HG03066 (cell line): Measurements from ENCODE around the gene LRPAP1.

ENCODE experiments used
- ATAC-seq: cut with Tn5 transposase; IDR thresholded peaks from one replicate; pipeline ENCODE4 v1.9.1; 2021; ENCODE audit warnings: low read depth; ENCODE audit not compliant: unreplicated experiment

The LRPAP1 gene

GRCh38 chr4:3489451-3489962 lies 42.7 kb downstream of the LRPAP1 start:
- no peak for ATAC-seq

- ATAC-seq, result no peak
These were observed 43.4 kb downstream of the LRPAP1 start for GRCh38 chr4:3488820-3489219.

GRCh38 chr4:3487861-3488260 lies 44.4 kb downstream of the LRPAP1 start:
- ATAC-seq, result no peak

GRCh38 chr4:3486541-3487540 lies 45.4 kb downstream of the LRPAP1 start:
- no peak for ATAC-seq

- ATAC-seq, result no peak
These were observed 46.2 kb downstream of the LRPAP1 start for GRCh38 chr4:3485886-3486540.

DNA sequence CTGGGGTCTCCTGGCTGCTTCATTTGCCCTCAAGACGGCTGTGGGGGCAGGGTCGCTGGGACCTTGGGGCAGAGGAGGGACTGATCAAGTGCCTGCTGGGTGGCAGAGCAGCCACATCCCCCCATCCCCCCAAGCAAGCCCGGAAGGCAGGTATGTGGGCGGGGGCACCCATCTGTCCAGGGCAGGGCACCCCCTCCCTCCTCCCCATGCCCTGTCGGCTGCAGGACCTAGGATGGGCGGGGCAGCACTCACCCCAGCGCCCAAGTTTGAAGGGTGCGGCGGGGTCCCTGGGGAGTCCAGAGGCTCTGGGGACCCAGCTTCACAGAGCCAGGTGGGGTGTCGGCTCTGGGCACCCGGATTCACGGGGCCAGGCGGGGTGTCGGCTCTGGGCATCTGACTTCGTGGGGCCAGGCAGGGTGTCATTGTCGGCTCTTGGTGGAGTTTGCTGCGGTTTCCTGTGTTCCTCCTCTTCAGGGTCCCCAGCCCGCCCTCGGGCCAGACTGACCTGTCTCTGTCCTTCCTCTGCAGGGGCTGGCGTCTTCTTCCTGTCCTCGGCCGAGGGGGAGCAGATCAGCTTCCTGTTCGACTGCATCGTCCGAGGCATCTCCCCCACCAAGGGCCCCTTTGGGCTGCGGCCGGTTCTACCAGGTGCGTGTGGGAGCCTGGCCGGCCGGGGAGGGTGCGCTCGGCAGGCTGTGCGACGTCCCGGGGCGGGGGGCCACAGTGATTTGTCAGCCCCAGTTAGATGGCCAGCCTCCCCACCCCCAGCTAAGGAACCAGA lies 47.0 kb downstream of the LRPAP1 start:
- ATAC-seq, result no peak

- no peak for ATAC-seq
These were observed 47.9 kb downstream of the LRPAP1 start for GRCh38 chr4:3484057-3484973.

DNA sequence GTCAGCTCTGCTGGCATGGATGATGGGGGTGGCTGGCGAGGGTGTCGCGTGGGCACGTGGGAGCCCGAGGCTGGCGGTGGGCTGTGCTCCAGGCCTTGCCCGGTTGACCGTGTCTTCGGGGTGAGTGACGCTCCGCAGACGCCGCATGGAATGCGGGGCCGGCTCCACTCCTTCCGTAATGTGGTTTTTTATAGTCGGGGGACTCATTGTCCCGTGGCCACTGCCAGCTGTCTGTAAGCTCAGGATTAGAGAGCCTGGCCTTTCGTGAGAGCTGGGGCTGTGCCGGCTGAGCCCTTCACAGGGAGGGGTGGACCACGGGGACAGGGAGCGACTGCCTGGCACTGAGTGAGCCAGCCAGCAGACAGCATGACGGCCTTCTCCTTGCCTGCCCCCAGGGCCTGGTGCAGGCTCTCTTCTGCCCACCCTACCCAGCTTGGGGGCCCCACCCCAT lies 48.7 kb downstream of the LRPAP1 start:
- no peak for ATAC-seq

GRCh38 chr4:3482707-3483106 lies 49.5 kb downstream of the LRPAP1 start:
- no peak for ATAC-seq

DNA sequence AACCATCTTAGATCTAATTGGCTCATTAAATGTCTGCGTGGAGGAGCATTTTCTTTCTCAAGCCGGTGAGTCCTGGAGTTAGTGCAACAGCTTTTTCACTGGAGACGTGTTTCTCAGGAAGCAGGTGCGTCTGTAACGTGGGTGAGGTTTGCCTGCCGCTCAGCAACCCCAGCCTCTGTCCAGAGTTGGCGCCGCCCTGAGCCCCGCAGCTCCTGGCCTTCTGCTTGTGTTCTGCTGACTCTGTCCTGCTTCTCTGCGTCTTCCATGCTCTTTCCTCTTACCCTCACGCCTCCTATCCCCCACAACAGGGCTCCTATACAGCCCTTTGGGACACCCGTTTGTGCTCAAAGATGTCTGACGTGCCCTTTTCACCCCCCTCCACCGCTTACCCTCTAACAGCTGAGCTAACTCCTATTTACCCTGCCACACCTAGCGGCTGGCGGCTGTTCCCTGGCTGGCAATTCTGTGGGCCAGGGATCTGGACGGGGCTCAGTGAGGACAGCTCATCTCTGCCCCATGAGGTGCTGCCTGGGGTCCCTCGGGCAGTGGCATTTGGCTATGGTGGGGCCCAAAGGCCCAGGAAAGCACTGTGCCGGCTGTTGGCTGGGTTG lies 50.3 kb downstream of the LRPAP1 start:
- no peak for ATAC-seq

- no peak for ATAC-seq
These were observed 51.1 kb downstream of the LRPAP1 start for GRCh38 chr4:3481113-3481531.

- no peak for ATAC-seq
These were observed 51.6 kb downstream of the LRPAP1 start for GRCh38 chr4:3480528-3481112.

- ATAC-seq, result no peak
These were observed 52.7 kb downstream of the LRPAP1 start for GRCh38 chr4:3479358-3480101.

DNA sequence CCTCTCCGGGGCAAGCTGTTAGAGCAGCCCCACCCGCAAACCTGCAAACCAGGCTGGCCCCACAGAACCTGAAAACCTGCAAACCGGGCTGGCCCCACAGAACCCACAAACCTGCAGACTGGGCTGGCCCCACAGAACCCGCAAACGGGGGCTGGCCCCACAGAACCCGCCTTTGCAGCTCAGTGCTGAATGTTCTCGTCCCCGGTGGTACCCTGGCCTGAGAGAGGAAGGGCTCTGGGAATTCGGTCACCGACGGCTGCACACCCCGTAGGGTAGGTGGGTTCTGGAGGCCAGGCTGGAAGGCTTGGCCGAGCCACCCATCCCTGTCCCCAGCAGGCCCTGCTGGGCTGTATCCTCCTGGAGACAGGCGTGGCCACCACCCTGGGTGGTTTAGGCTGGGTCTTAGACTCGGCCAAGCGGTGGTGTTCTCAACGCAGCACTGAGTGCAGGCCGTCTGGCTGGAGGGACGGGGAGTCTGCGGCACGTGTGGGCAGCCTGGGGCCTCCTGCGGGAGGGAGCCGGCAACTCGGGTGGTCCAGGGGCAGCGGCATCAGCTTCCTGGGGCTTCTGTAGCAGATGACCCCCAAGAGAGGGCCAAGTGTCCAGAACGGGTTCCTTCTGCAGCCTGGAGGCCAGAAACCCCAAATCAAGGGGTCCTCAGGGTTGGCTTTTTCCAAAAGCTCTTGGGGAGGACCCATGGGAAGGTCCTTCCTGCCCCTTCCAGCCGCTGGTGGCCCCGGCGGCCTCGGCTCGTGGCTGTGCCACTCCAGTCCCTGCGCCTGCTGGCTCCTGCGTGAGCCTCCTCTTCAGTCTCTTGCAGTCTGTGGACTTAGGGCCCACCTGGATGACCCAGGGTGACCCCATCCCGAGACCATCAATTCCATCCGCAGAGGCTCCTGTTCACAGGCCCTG lies 53.5 kb downstream of the LRPAP1 start:
- no peak for ATAC-seq

DNA sequence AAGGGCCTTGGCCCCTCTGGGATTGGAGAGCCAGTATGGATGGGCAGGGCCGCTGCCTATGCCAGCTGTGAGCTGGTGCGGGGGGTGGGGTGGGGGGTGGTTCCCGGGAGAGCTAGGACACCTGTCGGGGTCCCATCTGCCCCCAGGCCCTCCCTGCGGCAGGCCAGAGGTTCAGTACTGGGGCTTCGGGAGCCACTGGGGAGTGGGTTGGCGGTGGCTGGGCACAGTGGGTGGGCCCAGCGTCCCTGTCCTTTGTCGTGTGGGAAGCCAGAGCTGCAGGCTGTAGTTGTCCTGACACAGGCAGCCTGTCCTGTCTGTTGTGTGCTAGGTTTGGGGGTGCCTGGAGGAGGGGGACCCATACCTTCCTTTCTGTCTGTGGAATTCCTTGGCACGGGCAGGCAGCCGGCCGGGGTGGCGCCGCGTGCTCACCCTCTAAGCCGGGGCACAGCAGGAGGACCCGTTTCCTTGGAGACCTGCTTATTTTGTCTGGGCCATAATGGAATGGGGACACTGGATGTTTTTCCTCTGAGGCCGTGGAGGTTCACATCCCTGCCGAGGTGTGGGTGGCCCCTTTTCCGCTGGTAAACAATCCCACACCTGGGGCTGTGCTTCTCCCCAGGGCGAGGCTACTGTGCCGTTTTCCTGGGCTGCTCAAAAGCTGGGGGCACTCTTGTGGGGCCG lies 54.3 kb downstream of the LRPAP1 start:
- no peak for ATAC-seq

- ATAC-seq, result no peak
These were observed 55.1 kb downstream of the LRPAP1 start for GRCh38 chr4:3476936-3477749.
